ENCODE measurements around the gene POU2F3. TPM values are rescaled to one million over a fixed set of nuclear protein-coding genes. Genes with fewer than 3 reads are reported as not detected.

The POU2F3 gene
- total and polyA plus RNA-seq, 2 of the 4 experiments (the other 2 are of a cell fraction), result under 0.01 to 0.09 TPM

- Histone ChIP-seq H3K9me3 (ENCODE audit: control insufficient read depth, insufficient read depth, low read length) (no peaks in the 10 kb centered on the region), H3K4me2 (ENCODE audit: low read depth, low read length) (no peak overlapping the region), H2AK5ac (ENCODE audit: low read depth, low read length) (no peak overlapping the region), H3K36me3 (ENCODE audit: control insufficient read depth, insufficient read depth, low read length) (no peaks in the 10 kb centered on the region), H4K91ac (ENCODE audit: insufficient read depth, low read depth, low read length) (no peak overlapping the region), H2AK9ac (replicated peaks; ENCODE audit: low read depth, low read length, poor library complexity) (no peak overlapping the region), H3K4me3 (ENCODE audit: insufficient read depth, low read depth, low read length) (no peak overlapping the region), H3K23ac (ENCODE audit: low read depth, low read length) (no peak overlapping the region), H2BK20ac (ENCODE audit: low read depth, low read length) (no peak overlapping the region), H3K18ac (ENCODE audit: low read depth, low read length) (no peak overlapping the region), H4K5ac (ENCODE audit: low read depth, low read length) (no peak overlapping the region), H3K9ac (ENCODE audit: low read depth, low read length) (no peak overlapping the region), H2BK120ac (ENCODE audit: low read depth, low read length) (no peak overlapping the region), H3K4ac (ENCODE audit: low read depth, low read length) (no peak overlapping the region), H3K79me1 (ENCODE audit: low read depth in 1 of 2, low read length in 2 of 2) (no peaks in the 10 kb centered on the region), H2AFZ (replicated peaks; ENCODE audit: low read length, poor library complexity) (no peak overlapping the region), H4K20me1 (ENCODE audit: insufficient read depth, low read length) (no peaks in the 10 kb centered on the region), H3K27me3 (ENCODE audit: control insufficient read depth, insufficient read depth, low read length) (peaks cover 83% of the 10 kb centered on the region), H2BK15ac (ENCODE audit: low read depth, low read length) (no peak overlapping the region), H3K4me1 (ENCODE audit: control insufficient read depth, insufficient read depth, low read length) (no peaks in the 10 kb centered on the region; the same call in 1 of the 2 replicates), H3K56ac (ENCODE audit: extremely low read depth, insufficient read depth, low read length) (no peak overlapping the region), H3K27ac (ENCODE audit: insufficient read depth, low read length) (no peak overlapping the region), H2BK5ac (ENCODE audit: low read depth, low read length, poor library complexity, severe bottlenecking) (no peak overlapping the region), H3K14ac (replicated peaks; ENCODE audit: low read depth, low read length) (no peak overlapping the region), H3K9me1 (ENCODE audit: insufficient read depth, low read length) (no peaks in the 10 kb centered on the region), H4K8ac (ENCODE audit: low read depth in 2 of 2, low read length in 2 of 2) (no peak overlapping the region)
- dilution Hi-C loops (cut with HindIII; ENCODE audit: low sequenced_read_pairs, unreplicated experiment) (no loop called here), intact Hi-C loops (cut with micrococcal nuclease) (no loop called here), in situ Hi-C loops (cut with MboI; ENCODE audit: low sequenced_read_pairs) (no loop called here)
- ATAC-seq (ENCODE audit: low read depth) (no peak), DNase-seq (no peak)
- BruUV-seq (replicated peaks), result no TSS peak
- POLR2A ChIA-PET (ENCODE audit: unreplicated experiment), result no interaction called here
- no peak for TF ChIP-seq POLR2A (IDR thresholded peaks at IDR 0.05; ENCODE audit: low read depth, low read length)
- no peak for TF ChIP-seq CTCF (conservative IDR thresholded peaks at IDR 0.05; ENCODE audit: low read depth, low read length)
- no peak for TF ChIP-seq ELK1 (IDR thresholded peaks at IDR 0.05; ENCODE audit: borderline replicate concordance, low read depth, low read length)
- no peak for TF ChIP-seq USF2 (IDR thresholded peaks at IDR 0.05; ENCODE audit: low read depth, low read length)
- TF ChIP-seq BHLHE40 (IDR thresholded peaks at IDR 0.05; ENCODE audit: low read depth, low read length), result no peak
- TF ChIP-seq NFE2L2 (IDR thresholded peaks at IDR 0.05; ENCODE audit: low read depth, low read length), result no peak
- TF ChIP-seq RAD21 (IDR thresholded peaks at IDR 0.05; ENCODE audit: low read length), result no peak
- no peak for TF ChIP-seq CEBPB (IDR thresholded peaks at IDR 0.05; ENCODE audit: low read depth, low read length)
- TF ChIP-seq SMC3 (IDR thresholded peaks at IDR 0.05; ENCODE audit: low read depth, low read length), result no peak
- TF ChIP-seq FOS (IDR thresholded peaks at IDR 0.05; ENCODE audit: low read depth, low read length), result no peak
- no peak for TF ChIP-seq RCOR1 (IDR thresholded peaks at IDR 0.05; ENCODE audit: insufficient replicate concordance, low read length)
- TF ChIP-seq MAZ (IDR thresholded peaks at IDR 0.05; ENCODE audit: borderline replicate concordance, low read depth, low read length), result no peak
- TF ChIP-seq MAFK (IDR thresholded peaks at IDR 0.05; ENCODE audit: low read depth, low read length), result no peak
- no peak for TF ChIP-seq RFX5 (IDR thresholded peaks at IDR 0.05; ENCODE audit: low read depth, low read length)
- no peak for TF ChIP-seq MXI1 (IDR thresholded peaks at IDR 0.05; ENCODE audit: borderline replicate concordance, low read depth, low read length)
- no peak for TF ChIP-seq CHD1 (IDR thresholded peaks at IDR 0.05; ENCODE audit: low read depth, low read length)
- CTCF ChIA-PET, result interaction anchor here (1.6 kb wide), 1 partner anchor 9 kb away, joined by 5 read pairs; no protein-coding TSS in a partner anchor
- 100% methylated on average over 1 of the region's 4 CpGs; no CpG with 5 or more reads in 1 of the 2 experiments for WGBS, 2 experiments (ENCODE audit: extremely low coverage in 2 of 2, insufficient read length in 1 of 2)
Observed at GRCh38 chr11:120243221-120243620, 3.3 kb downstream of the POU2F3 start.
